Astrocyte (in vitro differentiated cells and primary cell): ENCODE data around the gene RGL1.

Source experiments
- CTCF ChIP-seq: IDR thresholded peaks from 2 replicates; pipeline ENCODE4 v1.5.1; 2011; ENCODE audit warnings: low read depth, mild to moderate bottlenecking, inconsistent platforms, low read length, moderate library complexity; ENCODE audit not compliant: insufficient read depth
- EZH2 ChIP-seq: IDR thresholded peaks from 2 replicates; pipeline ENCODE4 v1.6.1; 2012; ENCODE audit warnings: mild to moderate bottlenecking, low read length, inconsistent platforms; ENCODE audit not compliant: insufficient read depth

DNA sequence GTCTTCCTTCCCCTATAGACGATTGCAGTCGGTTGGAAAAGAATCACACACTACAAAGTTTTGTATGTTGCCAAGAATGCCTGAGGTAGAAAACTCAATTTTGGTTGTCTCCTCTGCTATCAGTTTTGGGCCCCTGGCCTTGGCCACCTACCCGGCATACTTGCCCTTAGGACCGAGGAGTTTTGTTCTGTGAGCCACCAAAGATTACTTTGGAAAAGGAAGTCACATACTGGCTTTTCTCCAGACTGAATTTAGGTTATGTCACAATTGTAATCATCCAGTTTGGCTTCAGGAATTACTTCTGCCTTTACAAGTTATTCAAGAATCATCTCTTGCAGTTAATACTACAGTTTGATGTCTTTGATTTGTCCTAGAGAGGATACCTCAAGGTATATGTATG is 71.4 kb downstream of the RGL1 start:
- TF ChIP-seq CTCF, result no peak
- no peak for TF ChIP-seq EZH2
